IMR-90 (cell line): ENCODE measurements around the gene LRRC9. TPM values are rescaled to one million over a fixed set of nuclear protein-coding genes. Genes with fewer than 3 reads are reported as not detected.

Source experiments
- ATAC-seq: fragments of 200-7000 bp; cut with Tn5 transposase; 2 replicates; pipeline ENCODE4 v1.9.1; 2020; ENCODE audit warnings: low read depth, mild to moderate bottlenecking, moderate library complexity
- BruUV-seq: library from RNA; stranded (reverse); fragments of 400-500 nt; replicated peaks from 2 replicates; lab custom pipeline; 2021; lab: Mats Ljungman, UMichigan
- CTCF ChIA-PET: fragments of 300-600 bp; formaldehyde crosslinking; extraction: SDS; loops from one replicate; lab custom pipeline; 2021; ENCODE audit warnings: antibody characterized with exemption; lab: Yijun Ruan, JAX
- POLR2A ChIA-PET: fragments of 300-600 bp; sonication (Branson Sonifier 250); formaldehyde crosslinking; loops from one replicate; lab custom pipeline; 2022; ENCODE audit warnings: antibody characterized with exemption; ENCODE audit not compliant: unreplicated experiment; lab: Charles Lee
- DNase-seq: peaks from one replicate; pipeline ENCODE4 v3.0.0; 2013
- H2AFZ ChIP-seq: replicated peaks from 2 replicates; pipeline ENCODE3; 2013; ENCODE audit warnings: low read length, mild to moderate bottlenecking; ENCODE audit not compliant: poor library complexity
- H2AK5ac ChIP-seq: 2 replicates; pipeline ENCODE4 v1.6.1; 2013; ENCODE audit warnings: low read depth, low read length, inconsistent platforms
- H2AK9ac ChIP-seq: replicated peaks from 2 replicates; pipeline ENCODE3; 2013; ENCODE audit warnings: mild to moderate bottlenecking, low read depth, low read length, moderate library complexity; ENCODE audit not compliant: poor library complexity
- H2BK120ac ChIP-seq: 2 replicates; pipeline ENCODE4 v1.6.1; 2013; ENCODE audit warnings: low read depth, low read length, inconsistent platforms
- H2BK15ac ChIP-seq: 3 replicates; pipeline ENCODE4 v1.6.1; 2013; ENCODE audit warnings: low read depth, low read length, inconsistent platforms
- H2BK20ac ChIP-seq: 2 replicates; pipeline ENCODE4 v1.6.1; 2013; ENCODE audit warnings: low read depth, mild to moderate bottlenecking, inconsistent platforms, low read length, moderate library complexity
- H2BK5ac ChIP-seq: 2 replicates; pipeline ENCODE4 v1.6.1; 2013; ENCODE audit warnings: mild to moderate bottlenecking, low read depth, low read length, inconsistent platforms; ENCODE audit not compliant: poor library complexity, severe bottlenecking
- H3K14ac ChIP-seq: replicated peaks from 2 replicates; pipeline ENCODE4 v1.6.1; 2013; ENCODE audit warnings: low read depth, low read length, inconsistent platforms
- H3K18ac ChIP-seq: 2 replicates; pipeline ENCODE4 v1.6.1; 2013; ENCODE audit warnings: low read depth, low read length, control low read depth
- H3K23ac ChIP-seq: 2 replicates; pipeline ENCODE4 v1.6.1; 2013; ENCODE audit warnings: low read depth, low read length, inconsistent platforms
- H3K27ac ChIP-seq: 2 replicates; pipeline ENCODE4 v1.5.1; 2013; ENCODE audit warnings: mild to moderate bottlenecking, control low read depth, low read length; ENCODE audit not compliant: insufficient read depth
- H3K27me3 ChIP-seq: 2 replicates; pipeline ENCODE4 v1.6.1; 2013; ENCODE audit warnings: low read length; ENCODE audit not compliant: control insufficient read depth, insufficient read depth
- H3K36me3 ChIP-seq: 2 replicates; pipeline ENCODE4 v1.6.1; 2013; ENCODE audit warnings: low read length, mixed read lengths; ENCODE audit not compliant: control insufficient read depth, insufficient read depth
- H3K4ac ChIP-seq: 2 replicates; pipeline ENCODE4 v1.6.1; 2013; ENCODE audit warnings: low read depth, low read length, inconsistent platforms
- H3K4me1 ChIP-seq: 2 replicates; pipeline ENCODE4 v1.6.1; 2013; ENCODE audit warnings: low read length, mixed read lengths; ENCODE audit not compliant: control insufficient read depth, insufficient read depth
- H3K4me2 ChIP-seq: 2 replicates; pipeline ENCODE4 v1.6.1; 2013; ENCODE audit warnings: low read depth, mild to moderate bottlenecking, control low read depth, low read length, moderate library complexity
- H3K4me3 ChIP-seq: 2 replicates; pipeline ENCODE4 v1.5.1; 2013; ENCODE audit warnings: low read depth, mild to moderate bottlenecking, control low read depth, low read length, moderate library complexity; ENCODE audit not compliant: insufficient read depth
- H3K56ac ChIP-seq: 2 replicates; pipeline ENCODE4 v1.6.1; 2013; ENCODE audit warnings: low read length, inconsistent platforms; ENCODE audit not compliant: insufficient read depth; ENCODE audit errors: extremely low read depth
- H3K79me1 ChIP-seq, 2 experiments: 2 replicates each; pipeline ENCODE4 v1.6.1; 2013; ENCODE audit warnings: low read length in 2 of 2, inconsistent platforms in 1 of 2, low read depth in 1 of 2
- H3K9ac ChIP-seq: 2 replicates; pipeline ENCODE4 v1.6.1; 2013; ENCODE audit warnings: low read depth, low read length, control low read depth
- H3K9me1 ChIP-seq: 2 replicates; pipeline ENCODE4 v1.6.1; 2013; ENCODE audit warnings: low read length, inconsistent platforms; ENCODE audit not compliant: insufficient read depth
- H3K9me3 ChIP-seq: 2 replicates; pipeline ENCODE4 v1.6.1; 2013; ENCODE audit warnings: low read length; ENCODE audit not compliant: control insufficient read depth, insufficient read depth
- H4K20me1 ChIP-seq: 2 replicates; pipeline ENCODE4 v1.6.1; 2013; ENCODE audit warnings: low read length, inconsistent platforms; ENCODE audit not compliant: insufficient read depth
- H4K5ac ChIP-seq: 2 replicates; pipeline ENCODE4 v1.6.1; 2013; ENCODE audit warnings: mild to moderate bottlenecking, low read depth, low read length, control low read depth
- H4K8ac ChIP-seq, 2 experiments: 2 replicates each; pipeline ENCODE4 v1.6.1; 2013; ENCODE audit warnings: low read depth in 2 of 2, low read length in 2 of 2, control low read depth in 1 of 2, inconsistent platforms in 1 of 2
- H4K91ac ChIP-seq: 2 replicates; pipeline ENCODE4 v1.6.1; 2013; ENCODE audit warnings: low read depth, low read length, inconsistent platforms; ENCODE audit not compliant: insufficient read depth
- BHLHE40 ChIP-seq: fragments of 150-350 bp; IDR thresholded peaks from 2 replicates; pipeline ENCODE4 v1.6.1; 2016; ENCODE audit warnings: mild to moderate bottlenecking, low read depth, low read length
- CHD1 ChIP-seq: IDR thresholded peaks from 2 replicates; pipeline ENCODE4 v1.6.1; 2012; ENCODE audit warnings: low read depth, low read length, improper control_type of control experiment
- CTCF ChIP-seq: conservative IDR thresholded peaks from 2 replicates; pipeline ENCODE4 v1.5.1; 2012; ENCODE audit warnings: mild to moderate bottlenecking, low read depth, low read length, improper control_type of control experiment
- ELK1 ChIP-seq: fragments of 150-350 bp; IDR thresholded peaks from 2 replicates; pipeline ENCODE4 v1.6.1; 2016; ENCODE audit warnings: low read depth, mild to moderate bottlenecking, low read length, moderate library complexity, borderline replicate concordance
- FOS ChIP-seq: fragments of 150-350 bp; IDR thresholded peaks from 2 replicates; pipeline ENCODE4 v1.6.1; 2016; ENCODE audit warnings: low read depth, low read length
- MAFK ChIP-seq: IDR thresholded peaks from 2 replicates; pipeline ENCODE4 v1.6.1; 2012; ENCODE audit warnings: low read depth, low read length, improper control_type of control experiment
- MAZ ChIP-seq: IDR thresholded peaks from 2 replicates; pipeline ENCODE4 v1.6.1; 2012; ENCODE audit warnings: low read depth, mild to moderate bottlenecking, low read length, improper control_type of control experiment, moderate library complexity, borderline replicate concordance
- NFE2L2 ChIP-seq: fragments of 150-350 bp; IDR thresholded peaks from 2 replicates; pipeline ENCODE4 v1.6.1; 2016; ENCODE audit warnings: low read depth, mild to moderate bottlenecking, low read length
- POLR2A ChIP-seq: IDR thresholded peaks from 2 replicates; pipeline ENCODE4 v1.6.1; 2012; ENCODE audit warnings: mild to moderate bottlenecking, low read depth, low read length
- RAD21 ChIP-seq: IDR thresholded peaks from 2 replicates; pipeline ENCODE4 v1.6.1; 2012; ENCODE audit warnings: low read length, improper control_type of control experiment
- RCOR1 ChIP-seq: IDR thresholded peaks from 2 replicates; pipeline ENCODE4 v1.6.1; 2012; ENCODE audit warnings: mild to moderate bottlenecking, low read length, improper control_type of control experiment; ENCODE audit not compliant: insufficient replicate concordance
- dilution Hi-C: fragments of 300-500 bp; cut with HindIII; formaldehyde crosslinking; loops from one replicate; pipeline ENCODE4 v1.14.3; 2018; ENCODE audit warnings: low sequenced_read_pairs; ENCODE audit not compliant: unreplicated experiment
- in situ Hi-C: fragments of 300-500 bp; cut with MboI; formaldehyde crosslinking; loops from 3 replicates; pipeline ENCODE4 v1.14.3; 2019; ENCODE audit warnings: low sequenced_read_pairs, inconsistent platforms, mixed read lengths
- intact Hi-C: fragments of 100-400 bp; cut with micrococcal nuclease; formaldehyde crosslinking; loops from 2 replicates; pipeline ENCODE4 v1.10.0; 2022
- polyA plus RNA-seq, 3 experiments: library from polyadenylated mRNA; depleted of rRNA; stranded (reverse); fragments of >200 nt; gene quantifications; 2 replicates each; pipeline ENCODE4 v1.2.3, GENCODE V29; 2012; ENCODE audit warnings: low replicate concordance in 1 of 3
- total RNA-seq: library from RNA; depleted of rRNA; stranded (reverse); fragments of >200 nt; gene quantifications from 2 replicates; pipeline ENCODE4 v1.2.3, GENCODE V29; 2012

The LRRC9 gene
- total and polyA plus RNA-seq, 2 of the 4 experiments (the other 2 are of a cell fraction), result not detected

GRCh38 chr14:59997449-59997848, 77.5 kb downstream of the LRRC9 start:
- Histone ChIP-seq H4K91ac (no peak overlapping the region), H3K18ac (no peak overlapping the region), H2AK5ac (no peak overlapping the region), H3K23ac (no peak overlapping the region), H4K5ac (no peak overlapping the region), H2BK5ac (no peak overlapping the region), H4K8ac (no peak overlapping the region), H2BK20ac (no peak overlapping the region), H2AFZ (no peak overlapping the region), H3K56ac (no peak overlapping the region), H3K27ac (no peak overlapping the region), H3K4ac (no peak overlapping the region), H2BK120ac (no peak overlapping the region), H3K14ac (no peak overlapping the region), H3K27me3 (no peaks in the 10 kb centered on the region), H4K20me1 (no peaks in the 10 kb centered on the region), H3K9me1 (no peaks in the 10 kb centered on the region), H3K4me3 (no peak overlapping the region), H2AK9ac (no peak overlapping the region), H3K4me1 (no peaks in the 10 kb centered on the region), H3K36me3 (no peaks in the 10 kb centered on the region), H3K4me2 (no peak overlapping the region), H2BK15ac (no peak overlapping the region), H3K9me3 (no peaks in the 10 kb centered on the region), H3K9ac (no peak overlapping the region), H3K79me1 (no peaks in the 10 kb centered on the region)
- dilution Hi-C loops, result no loop called here
- CTCF ChIA-PET, result no interaction called here
- no TSS peak for BruUV-seq
- POLR2A ChIA-PET, result interaction anchor here (0.6 kb wide), 1 partner anchor 73 kb away, joined by 3 read pairs; no protein-coding TSS in a partner anchor
- no peak for TF ChIP-seq MAFK
- TF ChIP-seq CHD1, result no peak
- TF ChIP-seq POLR2A, result no peak
- TF ChIP-seq CTCF, result no peak
- no peak for TF ChIP-seq MAZ
- TF ChIP-seq BHLHE40, result no peak
- no peak for TF ChIP-seq RCOR1
- TF ChIP-seq RAD21, result no peak
- TF ChIP-seq ELK1, result no peak
- no peak for TF ChIP-seq FOS
- TF ChIP-seq NFE2L2, result no peak
- intact Hi-C loops, result no loop called here
- DNase-seq, result no peak
- in situ Hi-C loops, result no loop called here
- ATAC-seq, result no peak
